Caco-2 (cell line): ENCODE results near the gene CTNNA2. TPM values are rescaled to one million over a fixed set of nuclear protein-coding genes. Genes with fewer than 3 reads are reported as not detected.

Experiments
- BruUV-seq: library from RNA; stranded (reverse); fragments of 400-500 nt; replicated peaks from 2 replicates; lab custom pipeline; 2021; lab: Mats Ljungman, UMichigan
- CTCF ChIA-PET: fragments of 300-600 bp; sonication (Branson Sonifier 250); formaldehyde crosslinking; loops from one replicate; lab custom pipeline; 2022; ENCODE audit warnings: antibody characterized with exemption; lab: Charles Lee
- POLR2A ChIA-PET: fragments of 300-600 bp; sonication (Branson Sonifier 250); formaldehyde crosslinking; loops from one replicate; lab custom pipeline; 2022; ENCODE audit warnings: antibody characterized with exemption; lab: Charles Lee
- DNase-seq, 2 experiments: peaks; one replicate each; pipeline versions ENCODE4 v3.0.0 to v3.0.0-alpha.2; 2020 to 2022
- H3K27me3 ChIP-seq: replicated peaks from 2 replicates; pipeline ENCODE4 v1.6.0; 2011; ENCODE audit warnings: low read length; ENCODE audit not compliant: control insufficient read depth, insufficient read depth
- H3K36me3 ChIP-seq: 2 replicates; pipeline ENCODE4 v1.5.1; 2011; ENCODE audit warnings: low read length; ENCODE audit not compliant: control insufficient read depth, insufficient read depth
- H3K4me1 ChIP-seq: fragments of 250-450 bp; sonication (Bioruptor Pico); 2 replicates; pipeline ENCODE4 v1.5.1; 2020; ENCODE audit warnings: mild to moderate bottlenecking
- H3K4me3 ChIP-seq: 2 replicates; pipeline ENCODE4 v1.5.1; 2011; ENCODE audit warnings: low read depth, mild to moderate bottlenecking, control low read depth, low read length
- H3K9me3 ChIP-seq: fragments of 250-450 bp; sonication (Bioruptor Pico); 2 replicates; pipeline ENCODE4 v1.5.1; 2020; ENCODE audit warnings: mild to moderate bottlenecking, moderate library complexity
- H3K27ac Mint-ChIP-seq: one replicate; pipeline ENCODE4 v1.8.0; 2022; ENCODE audit warnings: mixed read lengths; ENCODE audit not compliant: unreplicated experiment
- H3K27me3 Mint-ChIP-seq: one replicate; pipeline ENCODE4 v1.8.0; 2022; ENCODE audit warnings: mixed read lengths; ENCODE audit not compliant: insufficient read depth, unreplicated experiment
- H3K36me3 Mint-ChIP-seq: one replicate; pipeline ENCODE4 v1.8.0; 2022; ENCODE audit warnings: mild to moderate bottlenecking, mixed read lengths; ENCODE audit not compliant: insufficient read depth, unreplicated experiment
- H3K4me1 Mint-ChIP-seq: one replicate; pipeline ENCODE4 v1.8.0; 2022; ENCODE audit warnings: low read depth, mixed read lengths; ENCODE audit not compliant: unreplicated experiment
- H3K4me3 Mint-ChIP-seq: one replicate; pipeline ENCODE4 v1.8.0; 2022; ENCODE audit warnings: mild to moderate bottlenecking, moderate library complexity, mixed read lengths; ENCODE audit not compliant: unreplicated experiment
- H3K9me3 Mint-ChIP-seq: one replicate; pipeline ENCODE4 v1.8.0; 2022; ENCODE audit warnings: mixed read lengths; ENCODE audit not compliant: unreplicated experiment
- intact Hi-C: fragments of 100-400 bp; cut with micrococcal nuclease; formaldehyde crosslinking; loops from one replicate; pipeline ENCODE4 v1.10.0; 2022; ENCODE audit not compliant: unreplicated experiment
- total RNA-seq: library from RNA; stranded (reverse); gene quantifications from 2 replicates; pipeline ENCODE4 v1.2.3, GENCODE V29; 2022
- TF ChIP-seq, protein P1 (sequence below), 2 experiments: fragments of 200-600 bp in 1 of 2; IDR thresholded peaks; 1 replicate in 1 of 2; 2 replicates in 1 of 2; pipeline versions ENCODE4 v1.5.1 to v1.8.0; 2011 to 2022; ENCODE audit warnings: antibody characterized with exemption in 1 of 2, control low read depth in 1 of 2, inconsistent platforms in 1 of 2, low read depth in 1 of 2, low read length in 1 of 2, mild to moderate bottlenecking in 1 of 2, moderate library complexity in 1 of 2; ENCODE audit not compliant: insufficient read depth in 1 of 2, severe bottlenecking in 1 of 2, unreplicated experiment in 1 of 2

Gene CTNNA2
- total RNA-seq, 1 experiment from 2014 or later, result not detected

DNA sequence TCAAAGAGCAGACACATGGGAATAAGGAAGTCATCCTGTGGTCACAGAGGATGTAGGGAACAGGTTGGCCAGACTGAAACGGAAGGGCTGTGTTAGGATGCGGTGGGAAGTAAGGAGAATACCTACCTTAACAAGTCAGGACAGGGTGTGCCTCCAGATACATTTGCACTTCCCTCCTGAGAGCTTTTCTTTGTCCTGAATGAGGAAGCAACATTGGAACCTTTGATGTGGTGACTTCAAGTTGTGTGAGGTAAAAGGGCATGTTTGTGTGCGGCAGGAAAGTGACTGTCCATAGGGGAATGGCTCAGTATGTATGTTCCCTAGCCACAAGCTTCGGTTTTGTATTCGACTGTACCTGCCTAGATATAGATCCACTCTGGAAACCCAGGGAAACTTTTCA lies 816.6 kb downstream of the CTNNA2 start:
- intact Hi-C loops, result no loop called here
- H3K4me1 Mint-ChIP-seq, result no peaks in the 10 kb centered on the region
- no peak overlapping the region for H3K4me3 Mint-ChIP-seq
- no peaks in the 10 kb centered on the region for H3K9me3 ChIP-seq
- POLR2A ChIA-PET, result no interaction called here
- H3K4me3 ChIP-seq, result no peak overlapping the region
- H3K36me3 Mint-ChIP-seq, result no peaks in the 10 kb centered on the region
- DNase-seq, result no peak
- peaks cover 2% of the 10 kb centered on the region for H3K27me3 Mint-ChIP-seq
- no TSS peak for BruUV-seq
- H3K9me3 Mint-ChIP-seq, result no peaks in the 10 kb centered on the region
- no peaks in the 10 kb centered on the region; the same call in 1 of the 2 replicates for H3K36me3 ChIP-seq
- no peaks in the 10 kb centered on the region for H3K4me1 ChIP-seq
- CTCF ChIA-PET, result no interaction called here
- TF ChIP-seq, protein P1, sequence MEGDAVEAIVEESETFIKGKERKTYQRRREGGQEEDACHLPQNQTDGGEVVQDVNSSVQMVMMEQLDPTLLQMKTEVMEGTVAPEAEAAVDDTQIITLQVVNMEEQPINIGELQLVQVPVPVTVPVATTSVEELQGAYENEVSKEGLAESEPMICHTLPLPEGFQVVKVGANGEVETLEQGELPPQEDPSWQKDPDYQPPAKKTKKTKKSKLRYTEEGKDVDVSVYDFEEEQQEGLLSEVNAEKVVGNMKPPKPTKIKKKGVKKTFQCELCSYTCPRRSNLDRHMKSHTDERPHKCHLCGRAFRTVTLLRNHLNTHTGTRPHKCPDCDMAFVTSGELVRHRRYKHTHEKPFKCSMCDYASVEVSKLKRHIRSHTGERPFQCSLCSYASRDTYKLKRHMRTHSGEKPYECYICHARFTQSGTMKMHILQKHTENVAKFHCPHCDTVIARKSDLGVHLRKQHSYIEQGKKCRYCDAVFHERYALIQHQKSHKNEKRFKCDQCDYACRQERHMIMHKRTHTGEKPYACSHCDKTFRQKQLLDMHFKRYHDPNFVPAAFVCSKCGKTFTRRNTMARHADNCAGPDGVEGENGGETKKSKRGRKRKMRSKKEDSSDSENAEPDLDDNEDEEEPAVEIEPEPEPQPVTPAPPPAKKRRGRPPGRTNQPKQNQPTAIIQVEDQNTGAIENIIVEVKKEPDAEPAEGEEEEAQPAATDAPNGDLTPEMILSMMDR (IDR thresholded peaks at IDR 0.05; ENCODE audit: insufficient read depth in 1 of 2, low read depth in 1 of 2, low read length in 1 of 2, severe bottlenecking in 1 of 2, unreplicated experiment in 1 of 2), result no peak
- H3K27me3 ChIP-seq, result no peaks in the 10 kb centered on the region
- H3K27ac Mint-ChIP-seq, result no peak overlapping the region

DNA sequence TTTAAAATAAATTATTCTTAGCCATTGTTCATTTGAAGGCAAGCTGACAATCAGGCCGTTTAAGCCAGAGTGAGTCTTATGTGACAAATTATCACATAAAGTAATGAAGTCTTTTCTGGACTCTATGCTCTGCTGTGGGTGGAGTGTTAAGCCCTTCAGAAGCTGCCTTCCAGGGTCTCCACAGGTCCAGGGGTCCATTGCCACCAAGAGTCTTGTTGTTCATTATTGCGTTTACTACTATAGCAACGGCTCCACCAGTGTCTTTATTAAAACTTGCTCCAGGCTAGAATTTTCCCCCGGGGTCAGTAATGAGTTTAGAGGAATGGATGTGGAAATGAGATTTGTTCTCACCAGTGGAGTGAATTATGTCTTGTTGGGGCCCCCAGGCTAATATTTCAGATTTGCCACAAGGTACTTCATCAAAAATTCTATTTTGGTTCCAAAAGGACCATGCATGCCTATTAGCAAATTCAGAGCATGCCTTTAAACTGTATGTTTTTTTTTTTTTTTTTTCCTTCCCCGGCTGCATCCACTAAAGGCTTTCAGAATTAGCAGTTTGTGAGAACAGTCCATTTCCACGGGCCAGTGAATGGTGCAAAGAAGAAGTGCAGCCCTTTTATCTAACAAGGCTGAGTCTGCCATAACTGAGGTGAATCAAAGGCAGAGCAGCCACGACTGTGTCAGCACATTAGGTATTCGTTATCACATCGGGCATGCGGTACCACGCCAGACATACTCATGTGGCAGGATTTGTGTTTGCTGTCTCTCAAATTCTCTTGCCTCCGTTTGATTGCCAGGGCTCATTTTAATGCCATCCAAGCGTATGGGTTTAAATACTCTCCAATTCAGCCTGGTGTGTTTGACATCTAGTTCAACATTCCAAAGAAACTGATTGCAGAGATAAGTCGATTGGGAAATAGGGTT lies 817.9 kb downstream of the CTNNA2 start:
- ChIA-PET CTCF (no interaction called here), POLR2A (no interaction called here)
- H3K27me3 ChIP-seq, result no peaks in the 10 kb centered on the region
- Mint-ChIP-seq H3K4me3 (no peak overlapping the region), H3K27ac (no peak overlapping the region), H3K27me3 (peaks cover 10% of the 10 kb centered on the region), H3K9me3 (no peaks in the 10 kb centered on the region), H3K36me3 (no peaks in the 10 kb centered on the region), H3K4me1 (no peaks in the 10 kb centered on the region)
- no peaks in the 10 kb centered on the region for H3K9me3 ChIP-seq
- no peak overlapping the region for H3K4me3 ChIP-seq
- H3K4me1 ChIP-seq, result no peaks in the 10 kb centered on the region
- H3K36me3 ChIP-seq, result no peaks in the 10 kb centered on the region; the same call in 1 of the 2 replicates
- DNase-seq, result no peak
- BruUV-seq, result no TSS peak
- intact Hi-C loops, result no loop called here
- TF ChIP-seq, protein P1 (IDR thresholded peaks at IDR 0.05; ENCODE audit: insufficient read depth in 1 of 2, low read depth in 1 of 2, low read length in 1 of 2, severe bottlenecking in 1 of 2, unreplicated experiment in 1 of 2), result no peak

DNA sequence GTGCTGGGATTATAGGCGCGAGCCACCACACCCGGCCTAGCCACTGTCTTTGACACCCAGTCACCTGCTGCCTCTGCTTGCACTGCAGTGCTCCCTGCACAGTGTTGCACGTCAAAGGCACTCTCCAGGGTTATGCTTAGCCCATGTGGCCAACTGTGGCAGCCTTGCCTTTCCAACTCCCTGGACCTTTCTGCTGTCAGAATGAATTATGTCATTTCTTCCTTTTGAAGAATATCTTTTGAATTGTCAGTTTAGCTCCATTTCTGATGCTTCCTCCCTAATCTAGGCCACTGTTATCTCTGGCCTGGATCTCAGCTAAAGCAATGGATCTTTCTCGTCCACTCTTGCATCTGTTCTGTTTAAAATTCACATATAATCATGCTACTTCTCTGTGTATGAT lies 821.0 kb downstream of the CTNNA2 start:
- Histone ChIP-seq H3K9me3 (no peaks in the 10 kb centered on the region), H3K4me1 (no peaks in the 10 kb centered on the region), H3K36me3 (no peaks in the 10 kb centered on the region; the same call in 1 of the 2 replicates), H3K4me3 (no peak overlapping the region), H3K27me3 (no peaks in the 10 kb centered on the region)
- Mint-ChIP-seq H3K36me3 (no peaks in the 10 kb centered on the region), H3K27me3 (peaks cover 10% of the 10 kb centered on the region), H3K4me1 (no peaks in the 10 kb centered on the region), H3K4me3 (no peak overlapping the region), H3K27ac (no peak overlapping the region), H3K9me3 (no peaks in the 10 kb centered on the region)
- no peak for DNase-seq
- intact Hi-C loops, result no loop called here
- ChIA-PET POLR2A (no interaction called here), CTCF (no interaction called here)
- no TSS peak for BruUV-seq
- TF ChIP-seq, protein P1 (IDR thresholded peaks at IDR 0.05; ENCODE audit: insufficient read depth in 1 of 2, low read depth in 1 of 2, low read length in 1 of 2, severe bottlenecking in 1 of 2, unreplicated experiment in 1 of 2), result no peak
